SIG-M5 treated with dmso at 0.1 percent for 504 hours (cell line): ENCODE results near the gene RNF111.

Experiments
- DNase-seq: peaks from one replicate; lab custom pipeline; 2025; ENCODE audit not compliant: unreplicated experiment; lab: John Stamatoyannopoulos, UW

The RNF111 gene

GRCh38 chr15:58987491-58988005 is at the start of gene RNF111:
Gene RNF111 (plus strand): TSS chr15:58987663. CDS start chr15:59030823, 43,160 bp downstream.
- peak; percentile 94 for DNase-seq

GRCh38 chr15:58947179-58947578 is 40.3 kb upstream of the RNF111 start:
- no peak for DNase-seq

- peak; percentile 31 for DNase-seq
Measured at GRCh38 chr15:58951388-58952007, 36.0 kb upstream of the RNF111 start.

- no peak for DNase-seq
Measured at GRCh38 chr15:58952751-58953150, 34.7 kb upstream of the RNF111 start.

- DNase-seq = peak; percentile 72
Measured at GRCh38 chr15:58957101-58957973, 30.1 kb upstream of the RNF111 start.

- DNase-seq = no peak
Measured at GRCh38 chr15:58958811-58959210, 28.7 kb upstream of the RNF111 start.

GRCh38 chr15:58962136-58962535 is 25.3 kb upstream of the RNF111 start:
- no peak for DNase-seq

- no peak for DNase-seq
Measured at GRCh38 chr15:58962662-58963565, 24.5 kb upstream of the RNF111 start.

GRCh38 chr15:58966698-58967097 is 20.8 kb upstream of the RNF111 start:
- no peak for DNase-seq

- no peak for DNase-seq
Measured at GRCh38 chr15:58967479-58967878, 20.0 kb upstream of the RNF111 start.

GRCh38 chr15:58977887-58978286 is 9.6 kb upstream of the RNF111 start:
- no peak for DNase-seq

- peak; percentile 56 for DNase-seq
Measured at GRCh38 chr15:58980351-58980939, 7.0 kb upstream of the RNF111 start.

- DNase-seq = no peak
Measured at GRCh38 chr15:58981808-58982475, 5.5 kb upstream of the RNF111 start.

- no peak for DNase-seq
Measured at GRCh38 chr15:58983261-58983660, 4.2 kb upstream of the RNF111 start.

GRCh38 chr15:58985443-58985842 is 2.0 kb upstream of the RNF111 start:
- no peak for DNase-seq

- DNase-seq = no peak
Measured at GRCh38 chr15:58987036-58987435, 427 bp upstream of the RNF111 start.

GRCh38 chr15:58988006-58988785 is 733 bp downstream of the RNF111 start:
- DNase-seq = peak; percentile 50

- no peak for DNase-seq
Measured at GRCh38 chr15:58992181-58992580, 4.7 kb downstream of the RNF111 start.

GRCh38 chr15:58994906-58995453 is 7.5 kb downstream of the RNF111 start:
- no peak for DNase-seq
